Sigmoid colon (tissue), 7 donors: ENCODE results near the gene FKBP9. TPM values are rescaled to one million over a fixed set of nuclear protein-coding genes. Genes with fewer than 3 reads are reported as not detected.
"Not testable (repeated sequence)": the region's sequence is repeated elsewhere in the genome, so short reads cannot be mapped to it uniquely, and the experiment has no call there.

ENCODE experiments used
- DNase-seq: peaks from one replicate; pipeline ENCODE4 v3.0.0-alpha.2; 2019
- H3K27ac ChIP-seq, 4 donors: fragments of 200-600 bp; sonication (generic); one replicate each; pipeline ENCODE4 v1.5.1; 2016 to 2019; ENCODE audit warnings: mild to moderate bottlenecking in 1 of 4
- H3K27me3 ChIP-seq, 3 donors: fragments of 200-600 bp; sonication (generic); one replicate each; pipeline ENCODE4 v1.5.1; 2019; ENCODE audit warnings: mild to moderate bottlenecking in 1 of 3
- H3K36me3 ChIP-seq, 4 donors: fragments of 200-600 bp; sonication (generic); one replicate each; pipeline ENCODE4 v1.5.1; 2016 to 2019
- H3K4me1 ChIP-seq, 4 donors: fragments of 200-600 bp; sonication (generic); one replicate each; pipeline ENCODE4 v1.5.1; 2017 to 2019
- H3K4me3 ChIP-seq, 4 donors: fragments of 200-600 bp; sonication (generic); one replicate each; pipeline ENCODE4 v1.5.1; 2017 to 2019; ENCODE audit warnings: mild to moderate bottlenecking in 2 of 4, moderate library complexity in 1 of 4
- H3K9me3 ChIP-seq, 4 donors: fragments of 200-600 bp in 3 of 4; sonication (generic) in 3 of 4; one replicate each; pipeline versions ENCODE4 v1.5.1 to v1.6.1; 2013 to 2019
- EP300 ChIP-seq, 4 donors: sonication (generic); formaldehyde crosslinking; IDR thresholded peaks; one replicate each; pipeline ENCODE4 v1.6.1; 2017; ENCODE audit warnings: antibody characterized with exemption in 4 of 4
- POLR2A ChIP-seq, 2 donors: fragments of 450-650 bp; IDR thresholded peaks; one replicate each; pipeline ENCODE4 v1.6.1; 2016; ENCODE audit warnings: antibody characterized with exemption in 2 of 2, mild to moderate bottlenecking in 2 of 2, moderate library complexity in 2 of 2
- POLR2AphosphoS5 ChIP-seq, 4 donors: sonication (generic); formaldehyde crosslinking; IDR thresholded peaks; one replicate each; pipeline ENCODE4 v1.6.1; 2017; ENCODE audit warnings: antibody characterized with exemption in 4 of 4
- WGBS, 2 donors: extraction: QIAGEN DNeasy Blood & Tissue Kit; methylation state at CpG; one replicate each; pipeline ENCODE4 v1.1.7; 2013; 5-methylcytosine and 5-hydroxymethylcytosine counted together
- intact Hi-C: fragments of 100-400 bp; cut with DNase I; formaldehyde crosslinking; loops from one replicate; pipeline ENCODE4 v1.15.1; 2023
- polyA plus RNA-seq, 3 donors: library from polyadenylated mRNA; stranded (reverse); fragments of 200-250 nt; gene quantifications; one replicate each; pipeline ENCODE4 v1.2.3, GENCODE V29; 2013
- total RNA-seq, 4 donors: library from RNA; depleted of rRNA; stranded (reverse); fragments of >200 nt; gene quantifications; one replicate each; pipeline ENCODE4 v1.1.0, GENCODE V29; 2016
- TF ChIP-seq, protein P1 (sequence below), 4 experiments: fragments of 450-650 bp in 3 of 4; fragments of 200-600 bp in 1 of 4; IDR thresholded peaks; one replicate each; pipeline ENCODE4 v1.5.1; 2016 to 2019; ENCODE audit warnings: antibody characterized with exemption in 4 of 4, mild to moderate bottlenecking in 3 of 4, moderate library complexity in 2 of 4
- donor health status: healthy with polysubstance abuse.
- donor health status: Bipolar disorder and iron deficiency.
- donor health status: healthy.

Gene FKBP9
- total and polyA plus RNA-seq, 7 donors: 12.3 to 161 (median 79.6) TPM

DNA sequence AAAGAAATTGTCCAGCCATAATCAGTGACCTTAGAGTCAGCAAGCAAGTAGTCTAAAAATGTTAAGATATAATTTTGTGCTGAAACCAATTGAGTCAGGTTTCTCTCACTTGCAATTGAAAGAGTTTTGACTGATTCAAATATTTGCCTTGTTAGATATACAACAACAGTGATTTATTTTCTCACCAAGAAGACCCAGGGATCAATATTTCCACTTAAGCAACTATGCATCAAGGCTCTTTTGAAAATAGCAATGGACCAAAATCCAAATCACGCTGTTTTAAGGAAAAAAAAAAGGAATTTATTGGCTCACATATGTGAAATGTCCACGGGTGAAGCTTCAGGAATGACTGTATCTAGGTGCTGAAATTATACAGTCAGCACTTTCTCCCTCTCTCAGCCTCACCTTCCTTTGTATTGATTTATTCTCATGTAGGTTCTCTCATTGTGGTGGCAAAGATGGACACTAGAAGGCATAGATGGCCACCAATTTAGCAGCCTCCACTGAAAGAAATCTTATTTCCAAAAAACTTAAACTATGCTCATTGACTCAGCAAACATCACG is 9.7 kb upstream of the FKBP9 start:
- intact Hi-C loops: no loop called here
- Histone ChIP-seq H3K4me1 (peaks cover 0 to 5% (median 2%) of the 10 kb centered on the region in 4 donors), H3K27ac (no peak overlapping the region), H3K4me3 (no peak overlapping the region), H3K9me3 (peaks cover 0 to 8% (median 0%) of the 10 kb centered on the region in 4 donors), H3K27me3 (no peaks in the 10 kb centered on the region), H3K36me3 (no peaks in the 10 kb centered on the region)
- TF ChIP-seq POLR2A (IDR thresholded peaks at IDR 0.05): no peak
- no peak for TF ChIP-seq EP300 (IDR thresholded peaks at IDR 0.05)
- WGBS, 2 donors: 89% methylated on average over 3 of the region's 3 CpGs
- no peak for DNase-seq

DNA sequence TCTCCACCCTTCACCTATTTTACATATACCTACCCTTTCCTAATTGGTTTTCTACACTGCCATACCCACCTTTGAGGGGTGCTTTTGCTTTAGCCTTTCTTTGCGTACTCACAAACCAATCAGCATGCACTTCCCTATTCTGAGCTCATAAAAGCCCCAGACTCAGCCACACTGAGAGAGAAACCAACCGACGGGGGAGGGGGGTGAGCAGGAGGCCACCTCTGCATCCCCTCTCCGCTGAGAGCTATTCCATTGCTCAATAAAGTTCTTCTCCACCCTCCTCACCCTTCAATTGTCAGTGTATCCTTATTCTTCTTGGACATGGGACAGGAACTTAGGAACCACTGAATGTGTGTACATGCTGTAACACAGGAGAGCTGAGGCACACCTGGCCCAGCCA is 9.0 kb upstream of the FKBP9 start:
- peaks cover 0 to 4% (median 1%) of the 10 kb centered on the region in 4 donors for H3K4me1 ChIP-seq
- no peak for DNase-seq
- intact Hi-C loops: no loop called here
- no peaks in the 10 kb centered on the region for H3K27me3 ChIP-seq
- no peak overlapping the region for H3K27ac ChIP-seq
- no peaks in the 10 kb centered on the region for H3K36me3 ChIP-seq
- no peak overlapping the region for H3K4me3 ChIP-seq
- H3K9me3 ChIP-seq: peaks cover 0 to 8% (median 0%) of the 10 kb centered on the region in 4 donors
- 91 to 94% methylated on average over 4 of the region's 4 CpGs for WGBS, 2 donors
- TF ChIP-seq EP300 (IDR thresholded peaks at IDR 0.05): no peak
- TF ChIP-seq, protein P1, sequence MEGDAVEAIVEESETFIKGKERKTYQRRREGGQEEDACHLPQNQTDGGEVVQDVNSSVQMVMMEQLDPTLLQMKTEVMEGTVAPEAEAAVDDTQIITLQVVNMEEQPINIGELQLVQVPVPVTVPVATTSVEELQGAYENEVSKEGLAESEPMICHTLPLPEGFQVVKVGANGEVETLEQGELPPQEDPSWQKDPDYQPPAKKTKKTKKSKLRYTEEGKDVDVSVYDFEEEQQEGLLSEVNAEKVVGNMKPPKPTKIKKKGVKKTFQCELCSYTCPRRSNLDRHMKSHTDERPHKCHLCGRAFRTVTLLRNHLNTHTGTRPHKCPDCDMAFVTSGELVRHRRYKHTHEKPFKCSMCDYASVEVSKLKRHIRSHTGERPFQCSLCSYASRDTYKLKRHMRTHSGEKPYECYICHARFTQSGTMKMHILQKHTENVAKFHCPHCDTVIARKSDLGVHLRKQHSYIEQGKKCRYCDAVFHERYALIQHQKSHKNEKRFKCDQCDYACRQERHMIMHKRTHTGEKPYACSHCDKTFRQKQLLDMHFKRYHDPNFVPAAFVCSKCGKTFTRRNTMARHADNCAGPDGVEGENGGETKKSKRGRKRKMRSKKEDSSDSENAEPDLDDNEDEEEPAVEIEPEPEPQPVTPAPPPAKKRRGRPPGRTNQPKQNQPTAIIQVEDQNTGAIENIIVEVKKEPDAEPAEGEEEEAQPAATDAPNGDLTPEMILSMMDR (IDR thresholded peaks at IDR 0.05): no peak
- TF ChIP-seq POLR2AphosphoS5 (IDR thresholded peaks at IDR 0.05): no peak
- TF ChIP-seq POLR2A (IDR thresholded peaks at IDR 0.05): no peak

DNA sequence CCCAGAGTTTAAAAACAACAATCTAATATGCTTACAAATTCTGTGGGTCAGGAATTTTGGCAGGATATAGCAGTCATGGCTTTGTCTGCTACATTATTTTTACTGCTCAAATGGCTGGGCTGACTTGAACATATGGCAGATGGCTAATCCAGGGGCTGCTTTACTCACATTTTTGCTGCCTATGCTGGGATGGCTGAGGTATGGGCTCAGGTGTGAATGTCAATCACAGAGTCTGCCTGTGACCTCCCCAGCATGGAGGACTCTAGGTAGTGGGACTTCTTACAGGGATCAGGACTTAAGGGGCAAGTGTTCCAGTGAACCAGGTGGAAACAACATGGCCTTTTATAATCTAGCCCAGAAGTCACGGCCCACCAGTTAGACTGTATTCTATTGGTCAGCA is 4.4 kb upstream of the FKBP9 start:
- no peaks in the 10 kb centered on the region for H3K36me3 ChIP-seq
- 86 to 98% methylated on average over 1 of the region's 1 CpG for WGBS, 2 donors
- no peak for DNase-seq
- no peaks in the 10 kb centered on the region for H3K27me3 ChIP-seq
- peaks cover 0 to 8% (median 0%) of the 10 kb centered on the region in 4 donors for H3K4me1 ChIP-seq
- intact Hi-C loops: no loop called here
- TF ChIP-seq EP300 (IDR thresholded peaks at IDR 0.05) (no peak), POLR2AphosphoS5 (IDR thresholded peaks at IDR 0.05) (no peak), POLR2A (IDR thresholded peaks at IDR 0.05) (no peak)
- TF ChIP-seq, protein P1 (IDR thresholded peaks at IDR 0.05): no peak
- H3K27ac ChIP-seq: no peak overlapping the region
- H3K9me3 ChIP-seq: peaks cover 0 to 6% (median 0%) of the 10 kb centered on the region in 4 donors
- no peak overlapping the region for H3K4me3 ChIP-seq

DNA sequence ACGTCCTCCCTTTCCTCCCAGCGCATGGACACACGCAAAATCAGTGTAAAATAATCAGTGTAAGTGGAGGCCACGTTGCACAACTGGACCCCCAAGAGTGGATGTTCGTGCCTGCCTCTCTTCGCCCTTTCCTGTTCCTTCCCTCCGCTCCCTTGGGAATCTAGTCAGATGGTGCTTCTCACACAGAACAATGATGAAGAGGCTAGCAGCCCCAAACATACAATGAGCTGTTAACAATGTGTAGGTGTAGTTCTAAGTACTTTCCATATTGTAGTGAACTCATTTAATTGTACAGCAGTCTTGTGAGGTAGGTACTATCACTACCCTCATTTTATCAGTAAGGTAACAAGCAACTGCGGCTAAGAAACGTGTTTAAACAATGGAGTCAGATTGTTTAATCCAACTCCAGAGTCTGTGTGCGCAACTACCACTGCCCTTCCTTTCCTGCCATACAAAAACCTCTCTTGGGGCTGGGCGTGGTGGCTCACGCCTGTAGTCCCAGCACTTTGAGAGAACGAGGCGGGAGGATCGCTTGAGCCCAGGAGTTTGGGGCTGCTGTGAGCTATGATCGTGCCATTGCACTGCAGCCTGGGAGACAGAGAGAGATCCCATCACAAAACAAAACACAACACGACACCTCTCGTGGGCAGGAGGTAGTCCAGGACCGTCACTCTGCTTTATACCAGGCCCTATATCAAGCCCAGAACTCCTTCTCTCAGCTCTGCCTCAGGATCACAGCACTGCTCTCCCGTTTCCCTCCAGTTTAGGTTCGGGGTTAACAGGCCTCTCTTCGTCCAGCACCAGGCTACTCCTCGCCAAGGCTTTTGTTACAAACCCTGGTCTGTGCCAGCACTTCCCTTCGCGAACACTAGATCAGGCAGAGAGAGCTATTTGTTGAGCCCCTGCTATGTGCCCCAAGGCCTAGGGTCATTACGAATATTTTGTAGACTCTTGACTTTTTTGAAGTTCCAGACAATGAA is 1.1 kb downstream of the FKBP9 start:
- DNase-seq: peak; percentile 77
- peak overlapping the region; percentile 61 to 96 (median 82) for H3K4me3 ChIP-seq
- TF ChIP-seq POLR2A (IDR thresholded peaks at IDR 0.05) (no peak), EP300 (IDR thresholded peaks at IDR 0.05) (no peak), POLR2AphosphoS5 (IDR thresholded peaks at IDR 0.05) (peak in 1 of 4 donors; percentile 26)
- TF ChIP-seq, protein P1 (IDR thresholded peaks at IDR 0.05): no peak
- intact Hi-C loops: loop anchor here (5.0 kb wide), 2 partner anchors 66 to 104 kb away; partner anchors contain the start of genes KBTBD2 and NT5C3A
- H3K36me3 ChIP-seq: no peaks in the 10 kb centered on the region
- H3K27me3 ChIP-seq: no peaks in the 10 kb centered on the region
- peak overlapping the region; percentile 90 to 93 (median 92) for H3K27ac ChIP-seq
- 23 to 54% methylated on average over 26 of the region's 26 CpGs for whole genome bisulfite sequencing, 2 donors
- no peaks in the 10 kb centered on the region for H3K9me3 ChIP-seq
- peaks cover 0 to 16% (median 11%) of the 10 kb centered on the region in 4 donors for H3K4me1 ChIP-seq

DNA sequence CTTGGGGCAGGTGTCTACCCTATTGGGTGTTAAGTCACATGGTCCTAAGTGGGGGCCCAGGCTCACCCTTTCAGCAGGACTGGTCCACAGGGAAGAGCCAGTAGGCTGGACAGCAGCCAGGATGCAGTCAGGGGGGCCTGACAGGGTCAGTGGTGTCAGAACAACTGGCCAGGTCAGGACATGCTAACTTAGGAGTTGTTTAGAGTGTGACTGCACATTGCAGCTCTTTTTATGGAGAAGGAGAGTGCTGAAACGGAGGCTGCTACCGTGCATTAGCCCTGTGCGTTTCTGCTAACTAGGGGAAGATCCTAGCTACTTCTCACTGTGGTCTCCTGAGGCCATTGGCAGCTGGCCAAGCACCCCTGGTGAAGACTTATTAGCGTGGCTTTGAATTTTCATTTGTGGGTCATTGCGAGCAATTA is 6.7 kb downstream of the FKBP9 start:
- H3K36me3 ChIP-seq, H3K4me3 ChIP-seq, H3K27me3 ChIP-seq, DNase-seq, intact Hi-C loops, H3K9me3 ChIP-seq: not testable (repeated sequence)
- H3K4me1 ChIP-seq: peaks cover 0 to 23% (median 14%) of the 10 kb centered on the region in 4 donors
- 44 to 79% methylated on average over 5 of the region's 5 CpGs for WGBS, 2 donors
- peak overlapping the region in 3 of 4 donors; percentile 31 to 57 (median 49) for H3K27ac ChIP-seq
